Thoracic aorta (tissue), 2 donors: ENCODE results near the gene FLT4. TPM values are rescaled to one million over a fixed set of nuclear protein-coding genes. Genes with fewer than 3 reads are reported as not detected.

ENCODE experiments used
- ATAC-seq: fragments of 150-250 bp; one replicate; pipeline ENCODE4 v1.8.0; 2017; ENCODE audit warnings: low read depth; ENCODE audit not compliant: insufficient number of reproducible peaks, low FRiP score
- DNase-seq: peaks from one replicate; pipeline ENCODE4 v3.0.0-alpha.2; 2020; ENCODE audit warnings: low spot score
- H3K27ac ChIP-seq, 2 donors: fragments of 200-600 bp; sonication (generic); 1 replicate in 1 of 2; 2 replicates in 1 of 2; pipeline ENCODE4 v1.5.1; 2016; ENCODE audit warnings: mild to moderate bottlenecking in 2 of 2, moderate library complexity in 2 of 2
- H3K27me3 ChIP-seq: fragments of 200-600 bp; sonication (generic); replicated peaks from 2 replicates; pipeline ENCODE4 v1.6.0; 2016; ENCODE audit warnings: mild to moderate bottlenecking; ENCODE audit not compliant: insufficient read depth
- H3K36me3 ChIP-seq: fragments of 200-600 bp; sonication (generic); one replicate; pipeline ENCODE4 v1.5.1; 2016
- H3K4me1 ChIP-seq, 2 donors: fragments of 200-600 bp; sonication (generic); 1 replicate in 1 of 2; 2 replicates in 1 of 2; pipeline versions ENCODE4 v1.5.1 to v1.6.0; 2016; ENCODE audit warnings: low read depth in 2 of 2, mild to moderate bottlenecking in 1 of 2; ENCODE audit not compliant: control insufficient read depth in 1 of 2
- H3K4me3 ChIP-seq: fragments of 200-600 bp; sonication (generic); 2 replicates; pipeline ENCODE4 v1.5.1; 2016; ENCODE audit warnings: mild to moderate bottlenecking
- H3K9me3 ChIP-seq: fragments of 200-600 bp; sonication (generic); 2 replicates; pipeline ENCODE4 v1.5.1; 2016
- total RNA-seq, 2 donors: library from RNA; depleted of rRNA; stranded (reverse); fragments of >200 nt; gene quantifications; one replicate each; pipeline versions ENCODE4 v1.1.0 to v1.2.3, GENCODE V29; 2016
- TF ChIP-seq, protein P1 (sequence below): fragments of 200-600 bp; sonication (generic); IDR thresholded peaks from one replicate; pipeline ENCODE4 v1.5.1; 2019; ENCODE audit warnings: antibody characterized with exemption

FLT4 gene
- total RNA-seq, 2 donors from 2014 or later, result 4.8 to 10.8 TPM

GRCh38 chr5:180590543-180591310 is 58.7 kb downstream of the FLT4 start:
- H3K4me1 ChIP-seq, result no peaks in the 10 kb centered on the region
- no peak for ATAC-seq
- H3K4me3 ChIP-seq, result peak overlapping the region; percentile 35
- H3K9me3 ChIP-seq, result no peaks in the 10 kb centered on the region
- TF ChIP-seq, protein P1, sequence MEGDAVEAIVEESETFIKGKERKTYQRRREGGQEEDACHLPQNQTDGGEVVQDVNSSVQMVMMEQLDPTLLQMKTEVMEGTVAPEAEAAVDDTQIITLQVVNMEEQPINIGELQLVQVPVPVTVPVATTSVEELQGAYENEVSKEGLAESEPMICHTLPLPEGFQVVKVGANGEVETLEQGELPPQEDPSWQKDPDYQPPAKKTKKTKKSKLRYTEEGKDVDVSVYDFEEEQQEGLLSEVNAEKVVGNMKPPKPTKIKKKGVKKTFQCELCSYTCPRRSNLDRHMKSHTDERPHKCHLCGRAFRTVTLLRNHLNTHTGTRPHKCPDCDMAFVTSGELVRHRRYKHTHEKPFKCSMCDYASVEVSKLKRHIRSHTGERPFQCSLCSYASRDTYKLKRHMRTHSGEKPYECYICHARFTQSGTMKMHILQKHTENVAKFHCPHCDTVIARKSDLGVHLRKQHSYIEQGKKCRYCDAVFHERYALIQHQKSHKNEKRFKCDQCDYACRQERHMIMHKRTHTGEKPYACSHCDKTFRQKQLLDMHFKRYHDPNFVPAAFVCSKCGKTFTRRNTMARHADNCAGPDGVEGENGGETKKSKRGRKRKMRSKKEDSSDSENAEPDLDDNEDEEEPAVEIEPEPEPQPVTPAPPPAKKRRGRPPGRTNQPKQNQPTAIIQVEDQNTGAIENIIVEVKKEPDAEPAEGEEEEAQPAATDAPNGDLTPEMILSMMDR, result no peak
- peaks cover 5% of the 10 kb centered on the region for H3K27me3 ChIP-seq
- H3K27ac ChIP-seq, result no peak overlapping the region
- no peaks in the 10 kb centered on the region for H3K36me3 ChIP-seq
- DNase-seq, result no peak

- ATAC-seq (no peak), DNase-seq (no peak)
- H3K4me3 ChIP-seq, result no peak overlapping the region
- TF ChIP-seq, protein P1, result no peak
- peaks cover 5% of the 10 kb centered on the region for H3K27me3 ChIP-seq
- H3K36me3 ChIP-seq, result no peaks in the 10 kb centered on the region
- no peak overlapping the region for H3K27ac ChIP-seq
- H3K4me1 ChIP-seq, result no peaks in the 10 kb centered on the region
- H3K9me3 ChIP-seq, result no peaks in the 10 kb centered on the region
Measured at GRCh38 chr5:180589771-180590542, 59.4 kb downstream of the FLT4 start.

- Histone ChIP-seq H3K9me3 (no peaks in the 10 kb centered on the region), H3K36me3 (no peaks in the 10 kb centered on the region), H3K27ac (no peak overlapping the region), H3K4me1 (no peaks in the 10 kb centered on the region), H3K27me3 (peaks cover 5% of the 10 kb centered on the region), H3K4me3 (no peak overlapping the region)
- DNase-seq (no peak), ATAC-seq (no peak)
- TF ChIP-seq, protein P1, result no peak
Measured at GRCh38 chr5:180586870-180587269, 62.5 kb downstream of the FLT4 start.

DNA sequence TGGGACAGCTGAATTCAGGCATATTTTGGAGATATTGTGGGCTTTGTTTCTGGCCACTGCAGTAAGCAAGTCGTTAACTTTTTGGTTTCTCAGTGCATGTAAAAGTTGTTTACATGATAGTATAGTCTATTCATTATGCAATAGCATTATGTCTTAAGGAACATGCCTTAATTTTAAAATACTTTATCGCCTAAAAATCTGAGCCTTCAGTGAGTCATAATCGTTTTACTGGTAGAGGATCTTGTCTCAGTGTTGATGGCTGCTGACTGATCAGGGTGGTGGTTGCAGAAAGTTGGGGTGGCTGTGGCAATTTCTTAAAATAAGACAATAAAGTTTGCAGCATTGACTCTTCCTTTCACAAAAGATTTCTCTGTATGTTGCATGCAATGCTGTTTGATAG is 63.2 kb downstream of the FLT4 start:
- H3K36me3 ChIP-seq, result no peaks in the 10 kb centered on the region
- H3K4me3 ChIP-seq, result no peak overlapping the region
- H3K27me3 ChIP-seq, result peaks cover 5% of the 10 kb centered on the region
- DNase-seq (no peak), ATAC-seq (no peak)
- H3K9me3 ChIP-seq, result no peaks in the 10 kb centered on the region
- no peaks in the 10 kb centered on the region for H3K4me1 ChIP-seq
- H3K27ac ChIP-seq, result no peak overlapping the region
- TF ChIP-seq, protein P1, result no peak

DNA sequence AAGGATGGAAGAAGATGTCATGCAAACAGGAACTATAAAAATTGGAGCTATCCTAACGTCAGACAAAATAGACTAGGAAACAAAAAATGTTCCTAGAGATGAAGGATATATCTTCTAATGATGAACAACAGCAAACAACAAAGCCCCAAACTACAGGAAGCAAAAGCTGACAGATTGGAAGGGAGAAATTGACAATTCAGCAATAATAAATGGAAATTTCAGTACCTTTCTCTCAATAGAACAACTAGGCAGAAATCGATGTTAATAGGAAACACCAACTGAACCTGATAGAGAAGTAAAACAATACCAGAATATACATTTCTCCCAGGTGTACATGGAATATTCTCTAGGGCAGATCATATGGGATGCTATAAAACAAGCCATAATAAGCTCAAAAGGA is 65.7 kb downstream of the FLT4 start:
- H3K4me1 ChIP-seq, result no peaks in the 10 kb centered on the region
- no peak for DNase-seq
- no peaks in the 10 kb centered on the region for H3K27me3 ChIP-seq
- no peak overlapping the region for H3K4me3 ChIP-seq
- TF ChIP-seq, protein P1, result no peak
- H3K9me3 ChIP-seq, result no peaks in the 10 kb centered on the region
- no peak overlapping the region for H3K27ac ChIP-seq
- no peaks in the 10 kb centered on the region for H3K36me3 ChIP-seq
- no peak for ATAC-seq
